Lung (tissue), 12 donors: ENCODE data around the gene PYCR2. TPM values are rescaled to one million over a fixed set of nuclear protein-coding genes. Genes with fewer than 3 reads are reported as not detected.
"Not testable (repeated sequence)": the region's sequence is repeated elsewhere in the genome, so short reads cannot be mapped to it uniquely, and the experiment has no call there.

ENCODE experiments used
- ATAC-seq: fragments of 200-7000 bp; cut with Tn5 transposase; one replicate; pipeline ENCODE4 v1.9.1; 2020; ENCODE audit warnings: moderate number of reproducible peaks; ENCODE audit not compliant: insufficient read depth, low FRiP score
- DNase-seq, 3 donors: peaks; one replicate each; pipeline ENCODE4 v3.0.0-alpha.2; 2013 to 2017
- H3K27ac ChIP-seq, 2 donors: one replicate each; pipeline ENCODE4 v1.5.1; 2013; ENCODE audit warnings: mild to moderate bottlenecking in 2 of 2, moderate library complexity in 2 of 2, control low read depth in 1 of 2, inconsistent platforms in 1 of 2, low read depth in 1 of 2, low read length in 1 of 2
- H3K27me3 ChIP-seq, 3 donors: one replicate each; pipeline ENCODE4 v1.5.1; 2013; ENCODE audit warnings: low read length in 2 of 3; ENCODE audit not compliant: control insufficient read depth in 3 of 3, insufficient read depth in 3 of 3
- H3K36me3 ChIP-seq, 4 donors: one replicate each; pipeline ENCODE4 v1.5.1; 2013; ENCODE audit warnings: low read length in 4 of 4, mild to moderate bottlenecking in 1 of 4, moderate library complexity in 1 of 4; ENCODE audit not compliant: control insufficient read depth in 4 of 4, insufficient read depth in 4 of 4
- H3K4me1 ChIP-seq, 5 donors: one replicate each; pipeline ENCODE4 v1.5.1; 2013; ENCODE audit warnings: low read length in 5 of 5, mild to moderate bottlenecking in 2 of 5, moderate library complexity in 1 of 5; ENCODE audit not compliant: control insufficient read depth in 5 of 5, insufficient read depth in 5 of 5
- H3K4me3 ChIP-seq: one replicate; pipeline ENCODE4 v1.5.1; 2013; ENCODE audit warnings: mild to moderate bottlenecking, control low read depth, moderate library complexity
- H3K9ac ChIP-seq, 2 donors: one replicate each; pipeline ENCODE4 v1.5.1; 2013; ENCODE audit warnings: low read length in 2 of 2, control low read depth in 1 of 2; ENCODE audit not compliant: insufficient read depth in 1 of 2
- H3K9me3 ChIP-seq, 4 donors: one replicate each; pipeline ENCODE4 v1.5.1; 2013; ENCODE audit warnings: low read length in 3 of 4, mild to moderate bottlenecking in 1 of 4, moderate library complexity in 1 of 4; ENCODE audit not compliant: control insufficient read depth in 4 of 4, insufficient read depth in 3 of 4
- CTCF ChIP-seq: IDR thresholded peaks from 2 replicates; pipeline ENCODE4 v1.5.1; 2012; ENCODE audit warnings: mild to moderate bottlenecking; ENCODE audit errors: control extremely low read depth, extremely low read depth
- WGBS, 2 donors: extraction: QIAGEN DNeasy Blood & Tissue Kit; methylation state at CpG; one replicate each; pipeline ENCODE4 v1.1.7; 2013; 5-methylcytosine and 5-hydroxymethylcytosine counted together
- polyA plus RNA-seq, 2 donors: library from polyadenylated mRNA; stranded (reverse); fragments of 200-250 nt; gene quantifications; one replicate each; pipeline ENCODE4 v1.2.1, GENCODE V29; 2013
- total RNA-seq, 2 donors: library from RNA; depleted of rRNA in 1 of 2; stranded (reverse); fragments of >200 nt in 1 of 2; gene quantifications; one replicate each; pipeline ENCODE4 v1.2.1, GENCODE V29; 2014 to 2021
- donor health status: control.
- donor health status: control.
- donor health status: Bipolar disorder and iron deficiency.
- donor health status: healthy.
- donor health status: DM: yes; HTN: yes; CAD: no.

Gene PYCR2
- total and polyA plus RNA-seq, 4 donors, result 32.6 to 105 (median 84.8) TPM

GRCh38 chr1:225931270-225932136 is 7.5 kb upstream of the PYCR2 start:
- H3K27ac ChIP-seq, result no peak overlapping the region
- H3K4me3 ChIP-seq, result no peak overlapping the region
- no peak for TF ChIP-seq CTCF
- no peaks in the 10 kb centered on the region for H3K9me3 ChIP-seq
- no peaks in the 10 kb centered on the region for H3K4me1 ChIP-seq
- no peaks in the 10 kb centered on the region for H3K36me3 ChIP-seq
- ATAC-seq (no peak), DNase-seq (no peak)
- WGBS, 2 donors, result 85 to 90% methylated on average over 5 of the region's 5 CpGs
- no peak overlapping the region for H3K9ac ChIP-seq
- H3K27me3 ChIP-seq, result no peaks in the 10 kb centered on the region

GRCh38 chr1:225930566-225930965 is 6.5 kb upstream of the PYCR2 start:
- ATAC-seq, result no peak
- 98 to 99% methylated on average over 2 of the region's 2 CpGs for WGBS, 2 donors
- Histone ChIP-seq H3K36me3 (no peaks in the 10 kb centered on the region), H3K4me1 (no peaks in the 10 kb centered on the region), H3K27me3 (no peaks in the 10 kb centered on the region), H3K9me3 (no peaks in the 10 kb centered on the region), H3K4me3 (no peak overlapping the region), H3K27ac (no peak overlapping the region), H3K9ac (no peak overlapping the region)
- TF ChIP-seq CTCF, result no peak
- DNase-seq, result no peak

GRCh38 chr1:225929462-225929861 is 5.4 kb upstream of the PYCR2 start:
- 97 to 99% methylated on average over 3 of the region's 3 CpGs for WGBS, 2 donors
- H3K9ac ChIP-seq, H3K27ac ChIP-seq, H3K4me1 ChIP-seq, H3K9me3 ChIP-seq, H3K36me3 ChIP-seq, H3K4me3 ChIP-seq, H3K27me3 ChIP-seq, DNase-seq, ATAC-seq: not testable (repeated sequence)

GRCh38 chr1:225928186-225929175 is 4.4 kb upstream of the PYCR2 start:
- no peaks in the 10 kb centered on the region for H3K27me3 ChIP-seq
- no peaks in the 10 kb centered on the region for H3K9me3 ChIP-seq
- H3K4me1 ChIP-seq, result peaks cover 0 to 1% (median 0%) of the 10 kb centered on the region in 5 donors
- no peak overlapping the region for H3K27ac ChIP-seq
- no peak overlapping the region for H3K9ac ChIP-seq
- ATAC-seq (no peak), DNase-seq (no peak)
- no peak for TF ChIP-seq CTCF
- 88 to 94% methylated on average over 14 of the region's 14 CpGs for WGBS, 2 donors
- no peaks in the 10 kb centered on the region for H3K36me3 ChIP-seq
- no peak overlapping the region for H3K4me3 ChIP-seq
